Measurements from ENCODE around the gene AKAP1. TPM values are rescaled to one million over a fixed set of nuclear protein-coding genes. Genes with fewer than 3 reads are reported as not detected.
A peak's percentile ranks its signal among the peaks of the same experiment; 100 is the strongest.

AKAP1 gene
- total RNA-seq, 1 experiment from 2014 or later, result 54.5 TPM

- peak; percentile 38 for DNase-seq (ENCODE audit: low read depth)
Measured at GRCh38 chr17:57106107-57106835, 21.2 kb downstream of the AKAP1 start.

- DNase-seq (ENCODE audit: low read depth), result no peak
Measured at GRCh38 chr17:57106836-57107497, 21.9 kb downstream of the AKAP1 start.

DNA sequence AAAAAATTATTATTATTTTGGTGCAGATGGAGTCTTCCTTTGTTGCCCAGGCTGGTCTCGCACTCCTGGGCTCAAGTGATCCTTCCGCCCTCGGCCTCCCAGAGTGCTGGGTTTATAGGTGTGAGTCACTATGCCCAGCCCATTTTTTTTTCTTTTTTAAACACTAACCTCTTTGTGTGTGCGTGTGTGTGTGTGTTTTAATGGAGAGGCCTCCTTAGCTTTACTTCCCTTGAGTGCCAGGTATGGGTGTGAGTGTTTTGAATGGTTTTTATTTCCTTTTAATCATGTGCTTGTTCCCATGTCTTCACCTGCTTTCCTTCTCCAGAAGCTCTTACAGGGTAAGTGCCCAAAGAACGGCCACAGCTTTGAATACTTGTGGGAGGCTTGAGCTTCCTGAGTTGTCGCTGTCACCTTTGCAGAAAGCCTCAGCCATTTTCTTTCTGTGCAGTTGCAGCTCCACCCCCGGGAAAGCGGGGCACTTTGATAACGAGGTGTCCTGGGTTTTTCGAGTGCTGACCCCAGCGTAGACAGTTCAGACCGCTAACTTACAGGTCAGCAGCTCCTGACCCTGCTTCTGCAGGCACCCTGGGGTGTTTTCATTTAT, 22.6 kb downstream of the AKAP1 start:
- DNase-seq (ENCODE audit: low read depth), result peak; percentile 96

- no peak for DNase-seq (ENCODE audit: low read depth)
Measured at GRCh38 chr17:57108671-57109392, 23.8 kb downstream of the AKAP1 start.

DNA sequence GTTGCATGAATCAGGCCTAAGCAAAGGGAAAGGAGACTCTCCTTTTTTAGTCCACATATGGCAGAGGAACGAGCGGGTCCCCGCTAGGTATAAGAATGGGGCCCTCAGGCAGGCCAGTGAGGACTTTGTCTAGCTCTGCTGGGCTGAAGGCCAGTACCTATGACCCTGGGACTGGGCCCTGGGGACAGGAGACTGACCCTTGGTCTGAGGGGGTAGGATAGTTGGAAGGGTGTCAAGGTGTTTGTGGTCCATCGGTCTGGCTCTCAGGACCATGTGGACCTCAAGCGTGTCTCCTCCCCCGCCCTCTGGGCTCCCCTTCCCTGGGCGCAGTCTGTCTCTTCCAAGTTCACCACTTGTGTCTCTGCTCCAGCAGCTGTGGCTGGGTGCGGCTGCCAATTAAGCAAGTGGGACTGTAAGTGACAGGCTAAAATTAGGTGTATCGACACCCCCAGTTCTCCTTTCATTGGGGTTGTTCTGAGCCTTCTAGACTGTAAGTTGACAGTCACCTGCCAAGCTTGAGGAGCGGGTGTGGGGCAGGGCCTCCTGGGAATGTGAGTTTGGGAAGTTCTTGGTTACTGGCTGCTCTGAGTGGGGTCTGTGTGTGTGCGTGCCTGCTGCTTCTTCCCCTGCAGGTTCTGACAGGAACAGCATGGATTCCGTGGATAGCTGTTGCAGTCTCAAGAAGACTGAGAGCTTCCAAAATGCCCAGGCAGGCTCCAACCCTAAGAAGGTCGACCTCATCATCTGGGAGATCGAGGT, 24.5 kb downstream of the AKAP1 start:
- no peak for DNase-seq (ENCODE audit: low read depth)

DNA sequence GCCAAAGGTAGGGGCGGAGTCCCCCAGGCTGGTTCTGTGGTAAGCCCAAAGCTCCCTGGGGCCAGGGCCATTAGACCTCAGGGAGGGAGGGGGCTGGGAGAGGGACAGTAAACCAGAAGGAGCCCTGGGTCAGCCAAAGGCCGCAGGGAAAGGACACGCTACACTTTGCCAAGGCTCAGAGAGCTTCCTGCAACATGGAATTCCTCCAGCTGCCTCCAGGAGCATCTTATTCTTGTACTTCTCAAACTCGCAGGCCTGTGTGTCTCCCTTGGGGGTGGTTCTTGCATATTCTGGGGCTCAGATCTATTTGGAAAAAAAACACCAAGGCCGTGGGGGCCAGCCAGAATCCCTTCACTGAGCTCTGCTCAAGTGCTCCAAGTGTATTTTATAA, 25.1 kb downstream of the AKAP1 start:
- no peak for DNase-seq (ENCODE audit: low read depth)

DNA sequence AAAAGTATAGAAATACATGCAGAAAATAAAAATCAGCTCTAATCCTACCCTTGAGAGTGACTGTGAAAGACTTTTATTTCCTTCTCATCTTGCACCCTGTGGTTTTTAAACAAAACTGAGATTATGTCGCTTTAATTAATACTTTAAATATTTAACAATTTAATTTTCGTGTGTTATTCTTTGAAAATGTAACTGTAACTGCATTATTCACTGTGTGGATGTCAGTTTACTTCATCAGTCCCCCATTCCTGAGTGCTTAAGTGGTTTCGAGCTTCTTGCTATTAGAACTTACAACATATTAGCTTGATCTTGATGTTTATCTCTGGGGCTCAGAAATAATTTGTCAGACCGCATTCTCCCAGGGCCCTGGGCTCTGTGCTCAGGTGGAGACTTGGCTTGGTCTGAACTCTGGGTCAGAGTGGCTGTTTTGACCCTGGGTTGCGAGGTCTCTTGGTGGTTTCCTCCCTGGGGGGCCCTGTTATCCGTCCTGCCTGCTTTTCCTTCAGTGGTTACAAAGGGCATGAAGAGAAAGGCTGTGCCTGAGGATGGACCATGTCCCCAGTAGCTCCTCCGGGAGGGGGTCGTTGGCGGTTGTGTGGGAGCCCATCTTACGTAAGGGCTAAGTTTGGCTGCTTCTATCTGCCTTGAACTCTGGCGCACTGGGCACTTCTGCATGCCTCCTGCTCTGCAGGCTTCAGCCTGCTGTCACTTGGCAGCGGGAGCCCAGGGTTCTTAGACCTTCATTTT, 25.7 kb downstream of the AKAP1 start:
- no peak for DNase-seq (ENCODE audit: low read depth)

DNA sequence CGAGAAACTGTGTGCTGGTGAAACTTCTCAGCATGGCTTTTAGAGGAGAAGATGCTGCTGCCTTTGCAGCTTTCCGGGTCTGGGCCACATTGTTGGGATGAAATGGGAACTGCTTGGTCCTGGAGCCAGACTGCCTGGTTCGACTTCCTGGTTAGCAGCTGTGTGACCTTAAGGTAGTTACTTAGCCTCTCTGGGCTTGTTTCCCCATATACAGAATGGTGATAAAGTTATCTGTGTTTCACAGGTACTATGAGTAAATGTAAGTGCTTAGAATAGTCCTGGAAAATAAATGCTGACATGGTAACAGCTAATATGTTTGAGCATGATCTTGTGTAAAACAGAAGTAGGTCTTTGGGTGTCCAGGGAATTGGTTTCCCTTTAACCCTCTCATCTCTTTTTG, 26.3 kb downstream of the AKAP1 start:
- DNase-seq (ENCODE audit: low read depth), result no peak

DNA sequence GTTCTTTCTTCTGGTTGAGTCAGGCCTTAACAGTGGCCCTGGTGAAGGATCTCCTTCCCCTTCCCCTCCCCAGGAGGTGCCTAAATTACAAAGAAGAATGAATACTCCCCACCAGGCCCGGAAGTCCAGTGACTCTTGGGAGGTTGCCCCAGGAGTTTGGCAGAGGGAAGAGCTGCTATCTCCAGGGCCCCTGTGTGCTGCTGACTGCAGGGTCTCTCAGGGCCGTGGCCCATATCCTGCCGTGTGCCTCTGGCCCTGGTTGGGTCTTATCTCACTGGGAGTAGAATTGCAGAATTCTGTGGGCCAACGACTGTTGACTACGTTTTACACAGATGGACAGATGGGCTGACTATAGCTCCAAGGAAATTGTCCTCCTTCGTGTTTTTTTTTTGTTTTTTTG, 28.0 kb downstream of the AKAP1 start:
- no peak for DNase-seq (ENCODE audit: low read depth)

- no peak for DNase-seq (ENCODE audit: low read depth)
Measured at GRCh38 chr17:57113656-57114055, 28.6 kb downstream of the AKAP1 start.

DNA sequence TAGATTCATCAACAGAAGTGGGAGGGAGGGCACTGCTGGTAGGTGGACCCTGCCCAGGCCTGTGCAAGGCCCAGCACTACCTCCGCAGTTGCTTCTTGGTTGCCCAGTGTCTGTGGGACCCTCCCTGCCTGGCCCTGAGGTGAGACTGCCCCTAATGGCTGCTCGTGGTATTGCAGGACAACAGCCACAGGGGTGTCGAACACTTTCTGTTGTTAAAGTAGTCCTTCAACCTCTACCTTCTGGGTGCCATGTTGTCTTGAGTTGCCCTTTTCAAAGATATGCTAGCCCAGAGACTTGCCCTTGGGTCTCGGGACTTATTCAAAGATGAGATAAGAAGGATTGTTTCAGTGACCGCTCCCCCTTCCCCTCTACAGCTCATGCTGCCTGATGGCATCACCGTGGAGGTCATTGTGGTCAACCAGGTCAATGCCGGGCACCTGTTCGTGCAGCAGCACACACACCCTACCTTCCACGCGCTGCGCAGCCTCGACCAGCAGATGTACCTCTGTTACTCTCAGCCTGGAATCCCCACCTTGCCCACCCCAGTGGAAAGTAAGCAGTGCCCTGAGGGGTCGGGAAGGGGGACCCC, 29.1 kb downstream of the AKAP1 start:
- no peak for DNase-seq (ENCODE audit: low read depth)

DNA sequence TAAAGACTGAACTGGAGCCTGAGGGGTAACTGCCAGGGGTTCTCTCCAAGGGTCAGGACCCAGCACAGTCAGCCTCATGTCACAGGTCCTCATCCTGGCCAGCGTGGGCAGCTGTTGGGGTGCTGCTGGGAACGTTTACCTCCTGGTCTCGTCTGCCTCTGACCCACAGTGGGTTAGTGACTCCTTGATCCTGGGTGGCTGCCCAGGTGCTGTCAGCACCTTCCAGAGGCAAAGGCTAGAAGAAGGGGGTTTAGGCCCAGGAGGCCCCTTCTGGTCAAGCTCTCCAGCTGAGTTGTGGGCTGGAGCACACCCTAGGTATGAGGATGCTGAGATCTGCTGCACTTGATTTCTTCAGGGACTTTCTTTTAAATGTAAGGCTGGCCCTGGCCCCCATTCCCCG, 30.3 kb downstream of the AKAP1 start:
- DNase-seq (ENCODE audit: low read depth), result no peak

DNA sequence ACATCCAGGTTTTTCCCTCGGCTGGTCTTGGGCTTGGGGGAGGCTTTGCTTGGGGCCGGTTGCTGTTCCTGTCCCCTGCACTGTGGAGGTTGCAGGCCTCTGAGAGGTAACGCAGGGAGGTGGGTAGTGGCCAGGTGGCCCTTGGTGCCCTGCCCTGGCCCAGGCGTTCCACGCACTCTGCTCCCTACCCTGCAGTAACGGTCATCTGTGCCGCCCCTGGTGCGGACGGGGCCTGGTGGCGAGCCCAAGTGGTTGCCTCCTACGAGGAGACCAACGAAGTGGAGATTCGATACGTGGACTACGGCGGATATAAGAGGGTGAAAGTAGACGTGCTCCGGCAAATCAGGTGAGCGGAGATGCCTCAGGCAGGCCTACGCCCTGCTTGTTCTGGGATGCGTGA, 30.9 kb downstream of the AKAP1 start:
- DNase-seq (ENCODE audit: low read depth), result no peak

- no peak for DNase-seq (ENCODE audit: low read depth)
Measured at GRCh38 chr17:57117798-57118197, 32.8 kb downstream of the AKAP1 start.

DNA sequence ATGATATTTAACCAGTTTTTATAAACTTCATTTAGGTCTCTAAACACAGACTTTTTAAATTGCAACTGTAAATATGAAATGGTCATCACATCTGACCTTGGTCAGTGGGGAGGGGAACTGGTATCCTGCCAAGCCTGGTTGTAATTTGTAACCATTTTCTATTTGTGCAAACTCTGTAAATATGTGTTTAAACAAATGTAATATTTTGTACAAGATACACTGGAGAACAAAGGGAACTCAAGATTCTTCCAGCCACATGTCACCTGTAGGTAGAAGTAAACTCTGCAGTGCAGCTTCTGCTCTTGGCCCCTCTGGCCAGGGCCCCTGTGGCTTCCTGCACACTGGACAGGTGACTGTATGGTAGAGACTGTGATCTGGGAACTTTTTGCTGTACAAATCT, 35.8 kb downstream of the AKAP1 start:
- no peak for DNase-seq (ENCODE audit: low read depth)

DNA sequence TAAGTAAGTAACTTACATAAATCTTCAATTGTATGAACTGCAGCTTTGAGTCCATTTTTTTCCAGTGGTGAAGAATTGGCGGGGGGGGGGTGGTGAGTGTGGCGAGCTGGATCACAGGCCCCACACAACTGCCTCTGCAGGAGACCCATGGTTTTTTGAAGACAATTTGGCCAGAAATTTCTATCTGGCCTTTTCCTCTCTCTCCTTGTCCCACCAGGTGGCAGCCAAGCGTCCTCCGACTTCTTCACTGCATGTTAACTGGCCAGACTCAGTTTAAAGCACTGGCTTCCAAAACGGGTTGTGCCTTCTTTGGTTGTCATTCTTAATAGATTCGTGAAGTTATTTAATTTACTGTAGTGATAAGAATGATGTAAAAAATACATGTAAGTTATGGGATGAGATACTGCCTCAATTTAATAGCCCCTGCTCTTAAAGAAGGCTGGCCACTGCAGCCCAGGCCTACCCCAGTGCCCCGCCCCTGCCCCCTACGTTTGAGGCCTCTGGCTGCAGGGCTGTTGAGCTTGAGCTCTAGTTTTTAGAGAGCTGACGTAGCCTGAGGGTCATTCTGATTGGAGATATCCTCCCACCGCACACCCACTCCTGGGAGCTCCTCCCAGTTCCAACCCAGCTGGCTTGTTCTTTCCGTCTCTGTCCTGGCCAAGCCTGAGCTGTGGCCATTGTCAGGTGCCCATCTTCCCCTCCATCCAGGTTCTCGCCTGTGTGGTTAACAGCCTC, 36.4 kb downstream of the AKAP1 start:
- DNase-seq (ENCODE audit: low read depth), result peak; percentile 46

- DNase-seq (ENCODE audit: low read depth), result no peak
Measured at GRCh38 chr17:57124053-57124452, 39.0 kb downstream of the AKAP1 start.

GRCh38 chr17:57125406-57125805, 40.4 kb downstream of the AKAP1 start:
- DNase-seq (ENCODE audit: low read depth), result no peak

DNA sequence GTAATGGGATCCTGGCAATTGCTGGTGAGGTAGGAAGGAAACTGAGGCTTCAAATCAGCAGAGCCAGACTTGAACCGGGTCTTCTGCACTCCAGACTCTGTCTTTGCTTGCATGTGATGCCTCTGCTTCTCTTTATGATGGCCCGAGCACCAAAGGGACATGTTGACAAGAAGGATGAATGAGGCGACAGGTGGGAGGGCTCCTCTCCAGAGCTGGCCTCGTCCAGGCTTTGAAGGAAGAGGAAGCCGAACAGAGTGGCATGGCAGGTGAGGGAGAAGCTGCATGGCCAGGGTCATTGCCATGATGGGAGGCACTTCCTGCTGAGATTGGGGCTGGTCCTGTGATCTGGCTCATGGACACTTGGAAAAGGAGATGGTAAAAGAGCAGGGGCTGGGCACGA, 40.8 kb downstream of the AKAP1 start:
- no peak for DNase-seq (ENCODE audit: low read depth)

Data from HT1080 (cell line).